Measurements from ENCODE around the gene NEK10.
A peak's percentile ranks its signal among the peaks of the same experiment; 100 is the strongest.

DNA sequence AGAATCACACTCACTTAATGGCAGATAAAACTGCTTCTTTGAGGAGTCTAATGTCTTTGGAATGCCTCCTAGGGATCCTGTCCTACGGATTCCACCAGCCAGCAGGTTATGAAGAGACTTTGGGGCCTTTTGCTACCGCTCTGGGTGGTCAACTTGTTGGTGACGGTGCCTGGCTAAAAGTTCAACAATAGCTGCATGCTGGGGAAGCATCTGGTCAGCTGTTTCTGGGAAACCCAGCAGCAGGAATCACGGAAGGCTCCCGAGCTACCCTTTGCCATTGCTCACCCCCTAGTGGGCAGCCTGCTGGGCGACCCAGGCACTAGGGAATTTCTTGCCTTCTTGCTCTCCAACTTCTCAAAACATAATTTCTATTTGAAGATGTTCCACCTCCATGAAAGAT lies 263.3 kb downstream of the NEK10 start:
- TF ChIP-seq HEYL (CRISPR knock-in tag; IDR thresholded peaks at IDR 0.05), result no peak
- TF ChIP-seq HOXA7 (CRISPR knock-in tag; IDR thresholded peaks at IDR 0.05), result no peak
- TF ChIP-seq CTCF (IDR thresholded peaks at IDR 0.05), result peak; percentile 17; the same call in 1 of the 3 replicates
- TF ChIP-seq MAZ (IDR thresholded peaks at IDR 0.05; ENCODE audit: borderline replicate concordance, low read depth, low read length), result no peak
- TF ChIP-seq SREBF2 (IDR thresholded peaks at IDR 0.05), result no peak
- TF ChIP-seq, protein P1, sequence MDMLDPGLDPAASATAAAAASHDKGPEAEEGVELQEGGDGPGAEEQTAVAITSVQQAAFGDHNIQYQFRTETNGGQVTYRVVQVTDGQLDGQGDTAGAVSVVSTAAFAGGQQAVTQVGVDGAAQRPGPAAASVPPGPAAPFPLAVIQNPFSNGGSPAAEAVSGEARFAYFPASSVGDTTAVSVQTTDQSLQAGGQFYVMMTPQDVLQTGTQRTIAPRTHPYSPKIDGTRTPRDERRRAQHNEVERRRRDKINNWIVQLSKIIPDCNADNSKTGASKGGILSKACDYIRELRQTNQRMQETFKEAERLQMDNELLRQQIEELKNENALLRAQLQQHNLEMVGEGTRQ (IDR thresholded peaks at IDR 0.05), result no peak
- TF ChIP-seq POLR2A (IDR thresholded peaks at IDR 0.05; ENCODE audit: low read length), result no peak
- no peak for TF ChIP-seq EP300 (IDR thresholded peaks at IDR 0.05)
- no peak for TF ChIP-seq JUN (IDR thresholded peaks at IDR 0.05)
- no peak for TF ChIP-seq RNF2 (IDR thresholded peaks at IDR 0.05; ENCODE audit: borderline replicate concordance, low read depth)
- no peak for TF ChIP-seq ZNF302 (CRISPR knock-in tag; IDR thresholded peaks at IDR 0.05)
- no peak for TF ChIP-seq BHLHE40 (IDR thresholded peaks at IDR 0.05; ENCODE audit: low read depth, low read length)
- TF ChIP-seq KDM5A (IDR thresholded peaks at IDR 0.05), result no peak

Measured in A549 (cell line).